PC-3 (cell line): ENCODE data around the gene DOCK1.

Experiments used
- CTCF ChIP-seq: fragments of 300-600 bp; sonication (generic); conservative IDR thresholded peaks from 2 replicates; pipeline ENCODE4 v1.5.1; 2017; ENCODE audit warnings: antibody characterized with exemption, low read depth, mild to moderate bottlenecking, low read length
- EZH2 ChIP-seq: fragments of 300-600 bp; sonication (generic); IDR thresholded peaks from one replicate; pipeline ENCODE4 v1.6.1; 2017; ENCODE audit warnings: antibody characterized with exemption, mild to moderate bottlenecking, low read length; ENCODE audit not compliant: unreplicated experiment
- EZH2phosphoT487 ChIP-seq: fragments of 300-600 bp; sonication (generic); IDR thresholded peaks from 2 replicates; pipeline ENCODE4 v1.6.1; 2018; ENCODE audit warnings: mild to moderate bottlenecking, antibody characterized with exemption, low read length, borderline replicate concordance

- TF ChIP-seq CTCF (no peak), EZH2 (no peak), EZH2phosphoT487 (no peak)
Measured at GRCh38 chr10:127302343-127302742, 397.1 kb downstream of the DOCK1 start.
